ENCODE measurements around the gene CCR5AS.

The CCR5AS gene

GRCh38 chr3:46368569-46368968 is 38.3 kb downstream of the CCR5AS start:
- H3K36me3 ChIP-seq: no peaks in the 10 kb centered on the region
- no peak for DNase-seq (ENCODE audit: extremely low spot score in 2 of 2)
- H3K9me3 ChIP-seq: no peaks in the 10 kb centered on the region
- TF ChIP-seq POLR2A (IDR thresholded peaks at IDR 0.05) (no peak), POLR2AphosphoS5 (IDR thresholded peaks at IDR 0.05; ENCODE audit: insufficient read depth in 1 of 2, low read depth in 1 of 2) (no peak), CTCF (IDR thresholded peaks at IDR 0.05) (peak in 1 of 3 experiments; percentile 37)
- intact Hi-C loops (cut with DNase I): no loop called here
- no peak overlapping the region for H3K4me3 ChIP-seq
- H3K27me3 ChIP-seq: no peaks in the 10 kb centered on the region
- no peak overlapping the region for H3K27ac ChIP-seq
- H3K4me1 ChIP-seq: no peaks in the 10 kb centered on the region

- Histone ChIP-seq H3K27ac (no peak overlapping the region), H3K36me3 (no peaks in the 10 kb centered on the region), H3K4me3 (no peak overlapping the region), H3K4me1 (no peaks in the 10 kb centered on the region), H3K27me3 (no peaks in the 10 kb centered on the region), H3K9me3 (no peaks in the 10 kb centered on the region)
- TF ChIP-seq POLR2AphosphoS5 (IDR thresholded peaks at IDR 0.05; ENCODE audit: insufficient read depth in 1 of 2, low read depth in 1 of 2): no peak
- TF ChIP-seq CTCF (IDR thresholded peaks at IDR 0.05): no peak
- no peak for TF ChIP-seq POLR2A (IDR thresholded peaks at IDR 0.05)
- intact Hi-C loops (cut with DNase I): no loop called here
- DNase-seq (ENCODE audit: extremely low spot score in 2 of 2): no peak
These were observed 39.1 kb downstream of the CCR5AS start for GRCh38 chr3:46367811-46368210.

DNA sequence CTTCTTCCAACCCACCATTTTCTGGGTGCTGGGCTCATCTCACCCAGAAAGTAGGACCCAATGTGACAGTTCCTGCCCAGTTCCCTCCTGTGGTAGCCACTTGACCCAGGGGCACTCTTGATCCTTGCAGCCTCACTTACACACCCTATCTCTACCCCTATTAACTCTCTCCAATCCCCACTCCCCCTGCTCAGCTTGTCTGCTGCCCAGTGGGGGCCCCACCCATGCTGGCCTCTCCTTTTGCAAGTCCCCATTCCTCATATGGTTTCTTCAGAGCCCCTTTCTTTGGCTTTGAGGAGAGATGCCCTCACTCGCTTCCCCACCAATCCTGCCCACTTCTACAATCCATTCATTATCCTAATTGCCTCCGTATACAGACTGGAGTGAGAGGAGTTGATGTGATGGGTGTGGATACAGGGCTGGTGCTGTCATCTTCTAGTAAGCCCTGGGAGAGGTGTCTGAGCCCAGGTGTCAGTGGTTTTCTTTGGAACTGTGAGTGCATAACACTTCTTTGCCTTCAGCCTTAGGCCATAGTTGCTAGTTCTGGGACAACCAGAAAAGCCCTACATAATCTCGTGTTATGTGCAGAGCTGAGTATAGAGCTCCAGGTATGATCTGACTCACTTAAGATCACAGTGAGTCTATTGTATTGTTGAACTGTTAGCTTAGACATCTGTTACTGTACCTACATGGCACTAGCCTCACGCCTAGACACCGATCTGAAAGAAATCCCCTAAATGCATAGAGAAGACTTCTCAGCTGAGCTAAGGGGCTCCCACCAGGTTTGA is 40.9 kb downstream of the CCR5AS start:
- intact Hi-C loops (cut with DNase I): no loop called here
- Histone ChIP-seq H3K4me3 (no peak overlapping the region), H3K27me3 (no peaks in the 10 kb centered on the region), H3K27ac (no peak overlapping the region), H3K4me1 (peaks cover 3% of the 10 kb centered on the region), H3K36me3 (no peaks in the 10 kb centered on the region), H3K9me3 (no peaks in the 10 kb centered on the region)
- TF ChIP-seq CTCF (IDR thresholded peaks at IDR 0.05) (no peak), POLR2AphosphoS5 (IDR thresholded peaks at IDR 0.05; ENCODE audit: insufficient read depth in 1 of 2, low read depth in 1 of 2) (no peak), POLR2A (IDR thresholded peaks at IDR 0.05) (no peak)
- no peak for DNase-seq (ENCODE audit: extremely low spot score in 2 of 2)

- intact Hi-C loops (cut with DNase I): no loop called here
- no peak overlapping the region for H3K27ac ChIP-seq
- no peak for TF ChIP-seq POLR2A (IDR thresholded peaks at IDR 0.05)
- no peak for TF ChIP-seq POLR2AphosphoS5 (IDR thresholded peaks at IDR 0.05; ENCODE audit: insufficient read depth in 1 of 2, low read depth in 1 of 2)
- no peak for TF ChIP-seq CTCF (IDR thresholded peaks at IDR 0.05)
- no peaks in the 10 kb centered on the region for H3K27me3 ChIP-seq
- no peaks in the 10 kb centered on the region for H3K9me3 ChIP-seq
- H3K36me3 ChIP-seq: no peaks in the 10 kb centered on the region
- no peak overlapping the region for H3K4me3 ChIP-seq
- DNase-seq (ENCODE audit: extremely low spot score in 2 of 2): no peak
- H3K4me1 ChIP-seq: peaks cover 5% of the 10 kb centered on the region
These were observed 41.8 kb downstream of the CCR5AS start for GRCh38 chr3:46365041-46365440.

Measured in vagina (tissue), 2 donors.